DMS79 (cell line): ENCODE measurements around the gene WEE1.
A peak's percentile ranks its signal among the peaks of the same experiment; 100 is the strongest.

Experiments used
- DNase-seq: peaks from one replicate; lab custom pipeline; 2025; lab: John Stamatoyannopoulos, UW

WEE1 gene

DNA sequence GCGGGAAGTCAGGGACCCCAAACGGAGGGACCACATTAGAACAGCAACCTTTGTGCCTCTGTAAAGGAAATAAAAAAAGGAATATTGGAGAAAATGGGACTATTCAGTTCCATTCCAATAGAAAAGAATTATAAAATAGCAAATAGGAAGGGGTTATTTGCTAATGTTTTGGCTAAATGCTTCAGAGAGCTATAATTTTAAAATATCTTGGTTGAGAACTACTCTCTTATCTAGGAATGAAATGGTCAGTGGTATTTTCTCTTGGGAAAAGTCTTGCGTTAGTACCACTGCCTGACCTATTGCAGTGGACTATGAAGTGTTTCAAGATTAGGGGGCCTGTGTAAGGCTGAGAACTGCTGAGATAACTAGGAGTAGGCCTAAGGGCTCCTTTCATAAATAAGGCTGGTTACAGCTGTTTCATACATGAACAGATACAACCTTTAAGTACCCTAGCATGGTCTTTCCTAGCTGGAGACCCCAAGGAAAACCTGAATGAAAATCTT, 6.9 kb upstream of the WEE1 start:
- DNase-seq: no peak

DNA sequence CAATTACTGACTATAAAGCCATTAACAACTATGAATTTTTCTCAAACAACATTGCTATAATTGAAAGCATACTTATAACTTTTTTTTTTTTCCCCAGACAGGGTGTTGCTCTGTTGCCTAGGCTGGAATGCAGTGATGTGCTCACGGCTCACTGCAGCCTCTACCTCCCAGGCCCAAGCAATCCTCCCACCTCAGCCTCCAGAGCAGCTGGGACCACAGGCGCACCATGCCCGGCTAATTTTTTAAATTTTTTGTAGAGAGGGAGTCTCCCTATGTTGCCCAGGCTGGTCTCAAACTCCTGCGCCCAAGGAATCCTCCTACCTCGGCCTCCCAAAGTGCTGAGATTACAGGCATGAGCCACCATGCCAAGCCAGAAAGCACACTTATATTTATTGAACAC, 6.1 kb upstream of the WEE1 start:
- DNase-seq: no peak

DNA sequence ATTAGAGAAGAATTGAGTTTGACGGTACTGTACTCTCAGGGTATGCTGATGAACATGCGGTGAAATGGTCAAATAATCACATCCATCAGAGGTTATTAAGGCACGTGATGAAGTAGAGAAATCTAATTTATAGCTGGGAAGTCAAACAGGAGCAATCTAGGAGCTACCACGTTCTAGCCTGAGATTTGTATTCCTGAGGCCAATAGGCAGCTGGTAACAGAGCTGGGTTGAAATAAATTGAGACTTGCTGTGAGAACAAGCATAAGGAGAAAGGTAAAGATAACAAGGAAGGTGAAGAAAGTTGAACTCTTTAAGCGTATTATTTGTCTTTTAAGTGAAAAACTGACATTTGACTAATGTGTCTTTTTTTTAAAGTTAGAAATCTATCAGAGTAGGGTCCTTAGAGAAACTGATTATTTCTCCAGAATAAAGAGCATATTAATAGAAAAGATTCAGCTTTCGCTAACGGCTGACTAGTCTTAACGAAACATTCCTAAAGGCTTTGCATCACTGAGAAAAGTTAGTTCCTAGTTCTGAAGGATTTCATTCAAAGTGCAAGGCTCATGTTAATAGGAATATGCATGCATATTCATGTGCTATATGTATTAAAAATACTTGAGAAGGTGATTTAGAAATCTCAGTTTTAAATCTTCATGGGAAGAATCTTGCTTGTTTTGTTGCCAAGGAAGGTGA, 5.2 kb upstream of the WEE1 start:
- no peak for DNase-seq

DNA sequence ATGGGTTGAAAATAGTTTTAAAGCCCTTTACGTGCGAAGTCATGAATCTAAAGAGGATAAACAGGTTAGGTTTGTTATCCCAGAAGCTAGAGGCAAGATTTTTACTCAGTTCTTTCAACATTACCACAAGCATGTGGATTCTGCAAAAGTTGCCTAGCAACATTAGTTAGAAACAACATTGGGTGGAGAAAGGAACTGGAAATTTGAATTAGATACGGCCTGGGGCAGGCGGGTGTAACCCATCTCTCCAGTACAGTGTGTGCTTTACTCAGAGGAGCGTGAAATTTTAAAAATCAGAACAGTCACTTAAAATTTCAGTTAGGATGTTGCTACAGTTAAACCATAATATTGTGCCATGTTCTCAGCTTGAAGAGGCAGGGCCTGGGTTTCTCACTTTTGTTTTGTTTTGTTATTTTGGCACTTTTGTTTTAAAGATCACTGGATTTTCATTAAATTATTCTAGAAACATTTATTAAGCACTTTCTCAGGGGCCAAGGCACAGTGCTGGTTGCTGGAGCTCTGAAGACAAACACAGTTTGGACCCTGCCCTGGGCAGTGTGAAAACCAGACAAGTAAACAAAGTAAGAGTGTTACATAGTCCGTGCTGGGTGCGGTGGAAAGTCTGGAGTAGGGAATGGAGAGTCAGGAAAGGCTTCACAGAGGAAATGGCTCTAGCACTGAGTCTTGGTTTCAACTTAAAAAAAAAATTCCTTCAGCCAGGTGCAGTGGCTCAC, 4.4 kb upstream of the WEE1 start:
- peak; percentile 74 for DNase-seq

DNA sequence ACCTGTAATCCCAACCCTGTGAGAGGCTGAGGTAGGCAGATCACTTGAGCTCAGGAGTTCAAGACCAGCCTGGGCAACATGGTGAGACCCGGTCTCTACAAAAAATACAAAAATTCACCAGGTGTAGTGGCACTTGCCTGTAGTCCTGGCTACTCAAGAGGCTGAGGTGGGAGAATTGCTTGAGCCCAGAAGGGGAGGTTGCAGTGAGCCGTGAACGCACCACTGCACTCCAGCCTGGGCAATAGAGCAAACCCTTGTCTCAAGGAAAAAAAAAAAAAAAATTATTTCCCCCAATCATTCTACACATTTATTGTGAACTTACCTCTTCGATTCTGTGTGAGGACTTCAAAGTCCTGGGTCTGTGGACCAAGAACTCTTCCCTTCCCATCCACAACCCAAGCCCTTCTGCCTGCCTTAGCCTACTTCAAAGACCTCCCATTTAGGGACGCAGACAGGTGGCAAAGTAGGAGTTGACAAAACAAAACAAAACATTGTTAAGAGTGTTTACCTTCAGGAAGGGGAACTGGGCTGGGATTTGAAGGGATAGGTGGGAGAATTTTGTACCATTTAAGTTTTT, 3.8 kb upstream of the WEE1 start:
- no peak for DNase-seq

DNA sequence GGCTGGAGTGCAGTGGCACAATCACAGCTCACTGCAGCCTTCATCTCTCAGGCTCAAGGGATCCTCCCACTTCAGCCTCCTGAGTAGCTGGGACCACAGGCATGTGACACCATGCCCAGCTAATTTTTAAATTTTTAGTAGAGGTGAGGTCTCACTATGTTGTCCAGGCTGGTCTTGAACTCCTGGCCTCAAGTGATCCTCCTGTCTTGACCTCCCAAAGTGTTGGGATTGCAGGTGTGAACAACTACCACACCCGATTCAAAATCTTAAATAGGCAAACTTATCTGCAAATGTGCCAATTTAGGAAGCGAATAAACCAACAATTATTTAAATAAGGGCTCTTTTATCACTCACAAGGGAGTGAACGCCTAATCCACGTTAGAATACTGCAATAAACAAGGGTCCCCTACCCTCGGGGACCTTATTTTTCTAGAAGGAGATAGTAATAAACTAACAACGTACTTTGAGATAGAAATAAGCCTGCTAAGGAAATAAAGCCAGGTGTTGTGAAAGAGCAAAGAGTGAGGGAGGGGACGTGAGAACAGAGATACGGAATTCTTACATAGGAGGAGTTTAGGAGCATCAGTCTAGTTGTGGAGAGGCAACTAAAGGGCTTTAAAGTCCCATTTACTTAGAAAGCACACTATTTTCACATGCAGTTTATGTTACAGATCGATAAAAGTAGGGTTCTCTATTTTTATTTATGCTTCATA, 3.0 kb upstream of the WEE1 start:
- DNase-seq: no peak

DNA sequence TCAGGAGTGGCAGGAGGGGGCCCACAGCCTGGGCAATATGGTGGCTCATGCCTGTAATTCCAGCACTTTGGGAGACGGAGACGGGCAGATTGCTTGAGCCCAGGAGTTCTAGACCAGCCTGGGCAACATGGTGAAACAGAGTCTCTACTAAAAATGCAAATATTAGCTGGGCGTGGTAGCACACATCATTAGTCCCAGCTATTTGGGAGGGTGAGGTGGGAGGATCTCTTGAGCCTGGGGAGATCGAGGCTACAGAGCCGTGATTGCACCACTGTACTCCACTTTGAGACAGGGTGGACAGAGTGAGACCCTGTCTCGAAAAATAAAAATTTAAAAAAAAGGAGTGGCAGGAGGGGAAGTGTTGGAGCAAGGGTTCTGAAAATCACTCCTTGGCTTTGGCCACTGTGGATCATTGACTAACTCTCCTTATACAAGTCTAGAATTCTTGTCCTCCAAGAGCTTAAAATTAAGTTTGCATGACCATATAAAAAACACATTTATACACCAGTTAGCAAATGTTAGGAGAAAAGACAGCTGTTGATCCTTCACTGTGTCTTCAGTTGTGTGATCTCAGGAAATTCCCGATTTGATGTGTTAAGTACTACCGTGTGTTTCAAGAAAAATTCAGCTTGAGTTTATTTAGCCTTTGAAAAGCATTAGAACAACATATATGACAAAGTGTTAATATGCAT, 2.3 kb upstream of the WEE1 start:
- DNase-seq: no peak

DNA sequence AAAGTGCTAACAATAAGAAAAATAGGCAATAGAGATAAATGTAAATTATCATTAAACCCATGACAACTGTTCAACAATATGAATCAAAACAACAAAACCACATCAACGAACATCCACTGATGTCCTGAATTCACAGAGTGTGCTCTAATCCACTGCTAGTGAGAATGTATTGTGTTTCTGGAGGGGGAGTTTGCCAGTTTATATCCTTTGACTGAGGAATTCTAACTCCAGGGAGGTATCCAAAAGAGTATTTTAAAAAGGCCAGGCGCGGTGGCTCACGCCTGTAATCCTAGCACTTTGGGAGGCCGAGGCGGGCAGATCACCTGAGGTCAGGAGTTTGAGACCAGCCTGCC, 1.7 kb upstream of the WEE1 start:
- no peak for DNase-seq

DNA sequence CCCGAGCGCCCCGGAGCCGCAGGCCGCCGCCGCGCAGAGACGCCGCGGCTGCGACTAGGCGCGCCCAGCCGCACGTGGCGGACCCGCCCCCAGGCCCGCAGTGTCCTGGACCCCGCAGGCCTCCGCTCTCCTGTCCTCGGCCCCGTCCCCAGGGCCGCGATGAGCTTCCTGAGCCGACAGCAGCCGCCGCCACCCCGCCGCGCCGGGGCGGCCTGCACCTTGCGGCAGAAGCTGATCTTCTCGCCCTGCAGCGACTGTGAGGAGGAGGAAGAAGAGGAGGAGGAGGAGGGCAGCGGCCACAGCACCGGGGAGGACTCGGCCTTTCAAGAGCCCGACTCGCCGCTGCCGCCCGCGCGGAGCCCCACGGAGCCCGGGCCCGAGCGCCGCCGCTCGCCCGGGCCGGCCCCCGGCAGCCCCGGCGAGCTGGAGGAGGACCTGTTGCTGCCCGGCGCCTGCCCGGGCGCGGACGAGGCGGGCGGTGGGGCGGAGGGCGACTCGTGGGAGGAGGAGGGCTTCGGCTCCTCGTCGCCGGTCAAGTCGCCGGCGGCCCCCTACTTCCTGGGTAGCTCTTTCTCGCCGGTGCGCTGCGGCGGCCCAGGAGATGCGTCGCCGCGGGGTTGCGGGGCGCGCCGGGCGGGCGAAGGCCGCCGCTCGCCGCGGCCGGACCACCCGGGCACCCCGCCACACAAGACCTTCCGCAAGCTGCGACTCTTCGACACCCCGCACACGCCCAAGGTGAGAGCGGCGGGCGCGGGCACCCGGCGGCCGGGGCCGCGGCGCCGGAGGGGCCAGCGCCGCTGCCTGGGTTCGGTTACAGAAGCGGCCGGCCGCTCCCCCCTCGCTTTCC, 528 bp downstream of the WEE1 start:
- no peak for DNase-seq

DNA sequence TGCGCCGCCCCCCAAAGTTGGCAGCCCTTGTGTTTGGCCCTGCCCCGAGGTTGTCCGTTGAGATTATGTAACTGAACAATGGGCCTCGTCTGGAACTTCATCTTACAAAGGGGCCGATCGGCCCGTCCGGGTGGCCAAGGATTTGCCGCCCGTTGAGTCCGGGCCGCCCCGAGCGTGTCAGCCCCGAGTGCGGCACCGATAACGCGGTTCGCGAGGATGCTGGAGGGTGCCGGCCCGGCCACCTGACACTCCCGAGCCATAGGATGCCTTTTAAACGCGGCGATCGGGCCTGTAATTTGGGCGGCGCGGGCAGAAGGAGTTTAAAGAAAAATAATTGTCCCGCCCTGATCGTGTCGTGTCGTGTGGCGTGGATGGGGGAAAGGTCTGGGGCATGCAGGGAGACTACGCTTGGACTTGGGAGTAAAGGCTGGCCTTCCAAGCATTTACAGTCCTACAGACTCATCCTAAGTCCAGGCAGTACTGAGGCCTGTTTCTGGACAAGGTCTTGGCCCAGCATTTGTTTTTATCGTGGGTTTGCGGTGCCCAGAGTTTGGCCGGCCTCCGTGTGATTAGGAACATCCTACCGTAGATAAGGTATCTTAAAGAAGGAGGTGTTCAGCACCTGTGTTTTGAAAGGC, 1.3 kb downstream of the WEE1 start:
- no peak for DNase-seq

DNA sequence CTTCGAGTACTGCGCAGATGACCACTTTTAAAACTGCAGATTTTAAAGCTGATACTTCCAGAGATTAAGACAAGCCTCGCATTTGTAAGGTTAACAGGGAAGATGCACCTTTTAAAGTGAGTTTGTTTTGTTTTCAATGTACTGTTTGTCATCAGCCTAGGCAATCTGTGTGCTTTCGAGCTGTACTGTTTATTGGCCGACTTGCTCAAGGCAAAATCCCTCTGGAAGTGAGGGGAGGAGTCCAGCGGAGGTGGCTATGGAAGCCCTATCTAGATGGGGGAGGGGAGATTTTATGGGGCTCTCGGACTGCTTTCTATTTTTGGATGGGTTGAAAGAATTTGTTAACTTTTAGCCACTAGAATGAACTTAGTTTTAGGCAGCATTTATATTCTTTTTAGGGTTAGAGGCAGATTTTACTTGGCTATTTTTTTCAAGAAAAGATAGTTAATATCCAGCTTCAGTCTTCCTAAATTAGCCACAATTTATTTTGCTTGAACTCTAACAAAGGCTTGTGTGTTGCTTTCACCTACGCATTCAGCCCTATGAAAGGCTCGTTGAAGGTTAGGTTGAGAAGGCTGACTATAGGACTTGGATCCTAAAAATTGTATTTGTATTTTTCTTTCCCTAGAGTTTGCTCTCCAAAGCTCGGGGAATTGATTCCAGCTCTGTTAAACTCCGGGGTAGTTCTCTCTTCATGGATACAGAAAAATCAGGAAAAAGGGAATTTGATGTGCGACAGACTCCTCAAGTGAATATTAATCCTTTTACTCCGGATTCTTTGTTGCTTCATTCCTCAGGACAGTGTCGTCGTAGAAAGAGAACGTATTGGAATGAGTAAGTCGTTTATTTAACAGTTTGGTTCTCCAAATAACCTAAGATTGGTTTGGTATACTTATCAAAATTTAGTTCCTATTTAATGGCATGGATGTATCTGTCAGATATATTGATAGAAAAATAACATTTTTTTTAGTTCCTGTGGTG, 2.1 kb downstream of the WEE1 start:
- DNase-seq: peak; percentile 44

DNA sequence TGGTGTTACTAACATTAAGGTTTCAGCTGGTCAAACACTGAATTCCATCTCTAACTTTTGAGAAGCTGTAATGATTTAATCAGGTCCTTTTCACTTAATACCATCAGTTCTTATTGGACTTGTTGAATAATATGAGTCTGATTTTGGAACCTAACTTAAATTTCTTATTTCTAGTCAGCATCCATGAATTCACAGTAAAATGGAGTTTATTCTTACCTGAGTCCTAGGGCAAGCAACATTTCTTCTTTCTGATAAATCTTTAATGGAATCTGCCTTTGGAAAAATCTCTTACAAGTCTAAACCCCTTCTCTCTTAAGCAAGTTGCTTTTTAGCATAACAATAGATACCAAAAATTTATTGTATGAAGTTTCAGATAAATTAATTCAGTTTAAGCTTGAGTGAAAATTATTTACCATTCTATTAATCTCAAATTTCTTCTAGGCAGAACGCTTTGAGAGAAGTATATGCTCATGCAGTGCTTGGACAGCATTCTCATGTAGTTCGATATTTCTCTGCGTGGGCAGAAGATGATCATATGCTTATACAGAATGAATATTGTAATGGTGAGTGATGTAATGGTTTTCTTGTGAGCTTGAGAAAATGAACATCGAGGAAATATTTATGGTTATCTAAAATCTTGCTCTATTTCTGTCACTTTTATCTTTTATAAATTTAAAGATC, 3.4 kb downstream of the WEE1 start:
- DNase-seq: no peak

DNA sequence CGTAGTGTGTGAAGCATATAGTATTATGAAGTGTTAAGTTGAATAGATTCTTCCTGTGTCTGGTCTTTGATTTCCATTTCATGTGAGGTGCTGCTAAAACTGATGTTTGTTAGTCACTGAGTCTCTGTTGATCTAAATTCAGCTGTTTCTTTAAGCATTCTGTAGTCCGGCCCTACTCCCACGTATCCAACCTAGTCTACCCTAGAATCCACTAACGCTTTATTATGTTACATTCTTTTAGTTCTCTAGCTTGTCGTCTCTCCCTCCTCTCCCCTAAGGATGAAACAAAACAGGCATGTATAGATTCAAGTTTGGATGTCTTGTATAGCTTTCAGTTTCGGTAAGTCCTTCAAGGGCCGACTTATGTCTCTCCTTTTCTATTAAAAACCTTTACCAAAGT, 4.1 kb downstream of the WEE1 start:
- DNase-seq: no peak

DNA sequence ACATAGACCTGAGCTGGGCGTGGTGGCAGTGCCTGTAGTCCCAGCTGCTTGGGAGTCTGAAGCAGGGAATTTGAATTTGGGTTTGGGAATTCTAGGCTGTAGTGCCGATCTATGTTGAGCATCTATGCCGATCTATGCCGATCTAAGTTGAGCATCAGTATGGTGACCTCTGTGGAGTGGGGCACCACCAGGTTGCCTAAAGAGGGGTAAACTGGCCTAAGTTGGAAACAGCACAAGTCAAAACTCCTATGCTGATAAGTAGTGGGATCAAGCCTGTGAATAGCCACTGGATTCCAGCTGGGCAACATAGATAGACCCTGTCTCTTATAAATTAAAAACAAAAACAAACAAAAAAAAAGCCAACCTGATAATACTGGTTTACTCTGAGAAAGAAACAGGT, 7.4 kb downstream of the WEE1 start:
- DNase-seq: no peak

DNA sequence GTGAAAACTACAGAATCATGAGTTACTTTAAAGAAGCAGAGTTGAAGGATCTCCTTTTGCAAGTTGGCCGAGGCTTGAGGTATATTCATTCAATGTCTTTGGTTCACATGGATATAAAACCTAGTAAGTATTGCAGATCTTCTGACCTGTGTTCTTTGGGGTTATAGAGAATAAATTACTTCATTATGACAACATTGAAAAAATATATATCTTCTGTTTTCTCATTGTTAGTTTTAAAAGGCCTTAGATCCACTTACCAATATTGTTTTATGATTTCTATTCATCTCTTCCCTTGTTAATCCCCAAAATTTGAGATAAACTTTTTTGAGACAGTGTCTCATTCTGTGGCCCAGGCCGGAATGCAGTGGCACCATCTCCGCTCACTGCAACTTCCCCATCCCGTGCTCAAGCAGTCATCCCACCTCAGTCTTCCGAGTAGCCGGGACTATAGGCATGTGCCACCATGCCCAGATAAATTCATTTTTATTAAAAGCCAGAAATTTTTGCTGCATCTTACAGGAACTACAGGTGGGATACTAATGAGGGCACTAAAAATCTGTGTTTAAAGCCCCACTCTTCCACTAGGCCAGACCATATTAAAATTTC, 8.2 kb downstream of the WEE1 start:
- no peak for DNase-seq

DNA sequence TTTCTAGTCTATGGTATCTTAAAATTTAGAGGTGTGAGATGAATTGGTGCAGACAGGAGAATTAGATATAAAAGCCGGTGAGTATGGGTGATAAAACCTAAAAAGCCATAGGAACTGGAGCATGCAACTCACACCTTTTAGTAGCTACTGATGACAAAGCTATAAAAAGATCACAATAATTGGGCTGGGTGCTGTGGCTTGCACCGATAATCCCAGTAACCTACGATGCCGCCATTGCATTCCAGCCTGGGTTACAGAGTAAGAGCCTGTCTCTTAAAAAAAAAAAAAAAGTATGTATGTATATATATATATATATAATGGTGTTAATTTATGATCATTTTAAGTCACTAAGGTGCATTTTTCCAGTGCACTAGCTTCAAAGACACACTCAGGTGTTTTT, 17.2 kb downstream of the WEE1 start:
- DNase-seq: no peak

DNA sequence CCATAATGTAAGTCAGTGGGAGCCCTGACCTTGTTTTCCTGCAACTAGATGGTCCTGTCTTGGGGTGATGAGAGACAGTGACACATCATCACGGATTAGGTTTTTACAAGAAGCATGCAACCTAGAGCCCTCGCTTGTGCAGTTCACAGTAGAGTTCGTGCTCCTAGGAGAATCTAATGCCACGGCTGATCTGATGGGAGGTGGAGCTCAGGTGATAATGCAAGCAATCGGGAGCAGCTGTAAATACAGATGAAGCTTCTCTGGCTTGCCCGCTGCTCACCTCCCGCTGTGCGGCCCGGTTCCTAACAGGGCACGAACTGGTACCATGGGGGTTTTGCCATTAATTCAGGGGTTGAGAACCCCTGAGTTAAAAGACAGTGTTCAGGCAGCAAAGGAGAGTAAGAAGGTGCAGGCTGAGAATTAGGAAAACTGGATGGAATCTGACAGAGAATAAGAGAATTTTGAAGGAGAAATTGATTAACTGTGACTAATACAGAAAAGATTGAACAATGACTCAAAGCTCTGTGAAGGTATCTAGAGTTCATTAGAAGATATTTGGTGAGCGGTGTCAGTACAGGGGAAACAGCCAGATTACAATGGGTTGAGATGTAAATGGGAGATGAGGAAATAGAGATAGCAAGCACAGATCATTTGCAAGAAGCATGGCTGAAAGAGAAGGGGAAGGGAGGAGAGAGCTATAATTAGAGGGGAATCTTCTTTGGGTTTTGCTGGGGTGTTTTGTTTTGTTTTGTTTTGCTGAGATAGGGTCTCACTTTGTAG, 21.0 kb downstream of the WEE1 start:
- no peak for DNase-seq
